ENCODE results near the gene IGFBP4. TPM values are rescaled to one million over a fixed set of nuclear protein-coding genes. Genes with fewer than 3 reads are reported as not detected.

The IGFBP4 gene
- total RNA-seq, 6 donors from 2014 or later, result 80.7 to 524 (median 169) TPM

DNA sequence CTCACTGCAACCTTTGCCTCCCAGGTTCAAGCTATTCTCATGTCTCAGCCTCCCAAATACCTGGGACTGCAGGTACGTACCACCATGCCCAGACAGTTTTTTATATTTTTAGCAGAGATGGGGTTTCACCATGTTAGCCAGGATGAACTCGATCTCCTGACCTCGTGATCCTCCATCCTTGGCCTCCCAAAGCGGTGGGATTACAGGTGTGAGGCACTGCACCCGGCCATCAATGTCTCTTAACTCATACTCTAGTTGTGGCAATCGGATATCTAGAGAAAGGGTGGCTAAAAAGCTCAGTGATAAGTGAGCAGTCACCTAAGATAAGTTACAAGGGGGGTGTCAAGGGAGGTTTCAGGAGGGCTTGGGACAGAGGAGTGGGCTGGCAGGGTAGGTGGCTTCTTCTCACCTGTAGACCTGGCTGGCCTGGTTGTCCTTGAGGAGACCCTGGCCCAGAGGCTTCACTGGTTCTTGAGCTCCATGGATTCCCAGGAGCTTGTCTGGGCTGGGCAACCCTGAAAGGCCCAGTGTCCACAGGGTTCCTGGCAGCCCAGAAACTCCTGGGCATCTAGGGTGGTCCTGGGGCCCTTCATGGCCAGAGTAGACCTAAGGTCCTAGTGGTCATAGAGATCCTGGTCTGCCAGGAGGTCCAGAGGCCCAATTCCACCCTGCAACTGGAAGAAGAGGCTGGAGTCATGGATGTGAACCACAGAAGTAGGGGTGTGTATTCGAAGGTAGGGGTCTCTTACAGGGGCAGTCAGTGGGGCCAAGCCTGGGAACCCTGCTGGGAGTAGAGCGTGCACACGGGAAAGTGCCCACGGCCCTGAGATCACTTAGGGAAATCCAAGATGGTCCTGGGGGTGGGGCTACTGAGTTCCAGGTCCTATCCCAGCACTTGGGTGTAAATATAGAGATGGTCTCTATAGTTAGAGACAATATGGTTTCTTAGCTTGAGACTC is 12.7 kb upstream of the IGFBP4 start:
- no peak for ATAC-seq (ENCODE audit: low FRiP score in 2 of 2)
- TF ChIP-seq, protein P1, sequence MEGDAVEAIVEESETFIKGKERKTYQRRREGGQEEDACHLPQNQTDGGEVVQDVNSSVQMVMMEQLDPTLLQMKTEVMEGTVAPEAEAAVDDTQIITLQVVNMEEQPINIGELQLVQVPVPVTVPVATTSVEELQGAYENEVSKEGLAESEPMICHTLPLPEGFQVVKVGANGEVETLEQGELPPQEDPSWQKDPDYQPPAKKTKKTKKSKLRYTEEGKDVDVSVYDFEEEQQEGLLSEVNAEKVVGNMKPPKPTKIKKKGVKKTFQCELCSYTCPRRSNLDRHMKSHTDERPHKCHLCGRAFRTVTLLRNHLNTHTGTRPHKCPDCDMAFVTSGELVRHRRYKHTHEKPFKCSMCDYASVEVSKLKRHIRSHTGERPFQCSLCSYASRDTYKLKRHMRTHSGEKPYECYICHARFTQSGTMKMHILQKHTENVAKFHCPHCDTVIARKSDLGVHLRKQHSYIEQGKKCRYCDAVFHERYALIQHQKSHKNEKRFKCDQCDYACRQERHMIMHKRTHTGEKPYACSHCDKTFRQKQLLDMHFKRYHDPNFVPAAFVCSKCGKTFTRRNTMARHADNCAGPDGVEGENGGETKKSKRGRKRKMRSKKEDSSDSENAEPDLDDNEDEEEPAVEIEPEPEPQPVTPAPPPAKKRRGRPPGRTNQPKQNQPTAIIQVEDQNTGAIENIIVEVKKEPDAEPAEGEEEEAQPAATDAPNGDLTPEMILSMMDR (IDR thresholded peaks at IDR 0.05), result no peak
- no peak for TF ChIP-seq EP300 (IDR thresholded peaks at IDR 0.05)
- no peak for TF ChIP-seq POLR2A (IDR thresholded peaks at IDR 0.05)
- TF ChIP-seq POLR2AphosphoS5 (IDR thresholded peaks at IDR 0.05), result no peak
- no peaks in the 10 kb centered on the region for H3K9me3 ChIP-seq
- DNase-seq, result no peak
- 93 to 95% methylated on average over 10 of the region's 10 CpGs for WGBS, 2 donors
- H3K36me3 ChIP-seq, result no peaks in the 10 kb centered on the region
- no peaks in the 10 kb centered on the region for H3K27me3 ChIP-seq
- no peak overlapping the region for H3K27ac ChIP-seq
- H3K4me3 ChIP-seq, result no peak overlapping the region
- H3K4me1 ChIP-seq, result peaks cover 0 to 3% (median 1%) of the 10 kb centered on the region in 4 donors

DNA sequence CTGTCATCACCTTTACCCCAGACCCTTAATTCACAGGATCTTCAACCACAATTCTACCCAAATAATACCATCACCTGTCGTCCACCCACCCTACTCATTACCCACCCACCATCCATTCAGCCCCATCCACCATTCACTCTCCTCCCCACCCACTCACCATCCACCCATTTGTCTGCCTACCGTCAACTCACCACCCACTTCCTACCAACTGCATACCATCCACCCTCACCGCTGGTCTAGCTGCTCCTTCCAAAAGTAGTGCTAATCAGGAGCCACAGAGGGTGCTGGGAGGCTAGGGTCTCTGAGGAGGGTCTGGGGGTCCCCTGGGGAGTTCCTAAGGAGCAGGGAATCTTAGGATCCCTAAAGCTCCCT is 12.0 kb upstream of the IGFBP4 start:
- Histone ChIP-seq H3K27ac (no peak overlapping the region), H3K9me3 (no peaks in the 10 kb centered on the region), H3K36me3 (no peaks in the 10 kb centered on the region), H3K4me1 (peaks cover 0 to 3% (median 1%) of the 10 kb centered on the region in 4 donors), H3K4me3 (no peak overlapping the region), H3K27me3 (no peaks in the 10 kb centered on the region)
- WGBS, 2 donors, result 90 to 94% methylated on average over 3 of the region's 3 CpGs
- no peak for TF ChIP-seq POLR2AphosphoS5 (IDR thresholded peaks at IDR 0.05)
- TF ChIP-seq, protein P1 (IDR thresholded peaks at IDR 0.05), result no peak
- TF ChIP-seq EP300 (IDR thresholded peaks at IDR 0.05), result no peak
- TF ChIP-seq POLR2A (IDR thresholded peaks at IDR 0.05), result no peak
- ATAC-seq (ENCODE audit: low FRiP score in 2 of 2) (no peak), DNase-seq (no peak)

DNA sequence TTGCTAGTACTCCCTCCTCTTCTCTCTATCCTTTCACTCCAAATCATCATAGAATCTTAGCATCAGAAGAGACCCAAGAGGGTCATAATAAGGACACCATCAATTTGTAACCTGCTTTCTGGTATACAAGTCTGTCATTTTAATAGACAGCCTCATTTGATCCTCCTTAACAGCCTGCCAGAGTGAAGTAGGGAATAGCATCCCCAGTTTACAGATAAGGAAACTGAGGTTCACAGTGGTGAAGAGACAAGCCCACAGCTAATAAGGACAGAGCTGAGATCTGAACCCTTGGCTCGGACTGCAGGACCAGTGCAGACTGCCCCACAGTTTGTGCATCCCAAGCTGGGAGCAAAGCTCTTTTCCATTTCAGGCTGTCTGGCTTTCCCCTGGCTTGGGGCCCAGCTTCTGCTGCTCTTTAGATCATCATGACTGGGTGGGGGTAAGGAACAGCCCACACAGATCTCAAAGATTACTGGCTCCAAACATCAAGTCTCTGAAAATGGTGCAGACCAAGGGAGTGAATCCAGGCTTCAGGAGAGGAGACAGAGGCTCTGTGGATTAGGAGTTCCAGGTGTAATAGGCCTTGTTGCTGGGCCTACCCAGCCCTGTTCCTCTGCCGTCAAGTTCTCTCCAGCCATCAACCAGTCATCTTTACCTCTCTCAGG is 10.3 kb upstream of the IGFBP4 start:
- TF ChIP-seq, protein P1 (IDR thresholded peaks at IDR 0.05), result no peak
- TF ChIP-seq POLR2A (IDR thresholded peaks at IDR 0.05), result no peak
- no peak for TF ChIP-seq POLR2AphosphoS5 (IDR thresholded peaks at IDR 0.05)
- TF ChIP-seq EP300 (IDR thresholded peaks at IDR 0.05), result no peak
- DNase-seq, result no peak
- ATAC-seq (ENCODE audit: low FRiP score in 2 of 2), result peak in 1 of 2 donors; percentile 76
- Histone ChIP-seq H3K9me3 (no peaks in the 10 kb centered on the region), H3K27me3 (no peaks in the 10 kb centered on the region), H3K27ac (no peak overlapping the region), H3K4me3 (no peak overlapping the region), H3K36me3 (no peaks in the 10 kb centered on the region), H3K4me1 (peaks cover 0 to 10% (median 5%) of the 10 kb centered on the region in 4 donors)
- WGBS, 2 donors, result 17 to 61% methylated on average over 1 to 2 of the region's 2 CpGs

DNA sequence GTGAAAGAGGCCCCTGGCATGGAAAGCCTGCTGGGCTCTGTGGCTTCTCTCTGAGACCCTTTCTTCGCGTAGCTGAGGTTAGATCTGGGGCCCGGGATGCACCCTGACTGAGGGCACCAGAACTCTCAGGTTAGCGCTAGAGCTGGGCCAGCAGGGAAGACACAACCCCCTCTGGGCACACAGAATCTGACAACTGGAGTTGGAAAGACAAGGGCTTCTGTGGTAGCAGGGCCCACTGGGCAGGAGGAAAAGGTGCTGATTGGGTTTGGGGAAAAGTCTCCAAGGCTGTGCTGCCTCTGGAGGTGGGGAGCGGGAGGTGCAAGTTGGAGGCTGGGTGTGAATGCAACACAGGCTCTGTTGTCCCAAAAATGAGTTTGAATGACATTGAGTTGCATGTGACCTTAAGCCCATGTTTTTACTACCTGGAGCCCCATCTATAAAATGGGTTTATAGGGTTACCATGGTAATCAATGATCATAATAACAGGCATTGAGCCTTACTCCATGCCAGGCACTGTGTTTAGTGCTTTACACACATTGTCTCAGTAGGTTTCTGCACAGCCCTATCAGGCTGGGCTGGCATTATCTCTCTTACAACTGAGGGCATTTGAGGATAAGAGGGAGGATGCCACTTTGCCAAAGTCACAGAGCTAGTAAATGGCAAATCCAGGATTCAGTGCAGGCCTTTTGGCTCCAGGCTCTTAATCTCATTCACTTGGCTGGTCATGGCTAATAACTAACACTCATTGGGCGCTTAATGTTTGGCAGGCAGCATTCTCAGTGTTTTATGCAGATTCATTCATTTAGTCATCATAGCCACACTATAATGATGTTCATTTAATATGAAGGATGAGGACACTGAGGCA is 9.5 kb upstream of the IGFBP4 start:
- no peak overlapping the region for H3K4me3 ChIP-seq
- DNase-seq (no peak), ATAC-seq (ENCODE audit: low FRiP score in 2 of 2) (peak in 1 of 2 donors; percentile 25)
- no peaks in the 10 kb centered on the region for H3K36me3 ChIP-seq
- no peak overlapping the region for H3K27ac ChIP-seq
- H3K4me1 ChIP-seq, result peaks cover 0 to 10% (median 5%) of the 10 kb centered on the region in 4 donors
- TF ChIP-seq, protein P1 (IDR thresholded peaks at IDR 0.05), result peak; percentile 17 to 46 (median 38)
- TF ChIP-seq EP300 (IDR thresholded peaks at IDR 0.05) (no peak), POLR2A (IDR thresholded peaks at IDR 0.05) (no peak)
- WGBS, 2 donors, result 85 to 93% methylated on average over 6 of the region's 6 CpGs
- no peaks in the 10 kb centered on the region for H3K9me3 ChIP-seq
- H3K27me3 ChIP-seq, result no peaks in the 10 kb centered on the region
